ENCODE results near the gene ERCC4.

Gene ERCC4

DNA sequence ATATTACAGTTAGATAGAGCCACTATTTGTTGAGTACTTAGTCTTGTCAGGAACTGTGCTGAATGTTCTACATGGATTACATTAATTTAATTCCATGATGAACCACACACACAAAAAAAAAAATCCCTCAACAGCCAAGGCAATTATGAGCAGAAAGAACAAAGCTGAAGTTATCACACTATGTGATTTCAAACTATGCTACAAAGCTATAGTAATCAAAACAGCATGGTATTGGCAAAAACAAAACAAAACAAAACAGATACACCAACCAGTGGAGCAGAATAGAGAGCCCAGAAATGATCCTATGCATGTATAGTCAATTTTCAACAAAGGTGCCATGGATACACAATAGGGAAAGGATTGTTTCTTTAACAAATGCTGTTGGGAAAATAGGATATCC, 8.1 kb upstream of the ERCC4 start:
- no peak for DNase-seq

DNA sequence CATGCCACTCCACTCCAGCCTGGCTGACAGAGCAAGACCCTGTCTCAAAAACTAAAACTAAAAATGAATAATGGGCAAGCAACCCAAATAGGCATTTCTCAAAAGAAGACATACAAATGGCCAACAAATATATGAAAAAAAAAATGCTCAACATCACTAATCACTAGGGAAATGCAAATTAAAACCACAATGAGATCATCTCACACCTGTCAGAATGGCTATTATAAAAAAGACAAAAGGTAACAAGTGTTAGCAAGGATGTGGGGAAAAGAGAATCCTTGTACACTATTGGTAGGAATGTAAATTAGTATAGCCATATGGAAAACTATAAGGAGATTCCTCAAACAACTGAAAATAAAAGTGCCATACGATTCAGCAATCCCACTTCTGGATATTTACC, 7.1 kb upstream of the ERCC4 start:
- no peak for DNase-seq

DNA sequence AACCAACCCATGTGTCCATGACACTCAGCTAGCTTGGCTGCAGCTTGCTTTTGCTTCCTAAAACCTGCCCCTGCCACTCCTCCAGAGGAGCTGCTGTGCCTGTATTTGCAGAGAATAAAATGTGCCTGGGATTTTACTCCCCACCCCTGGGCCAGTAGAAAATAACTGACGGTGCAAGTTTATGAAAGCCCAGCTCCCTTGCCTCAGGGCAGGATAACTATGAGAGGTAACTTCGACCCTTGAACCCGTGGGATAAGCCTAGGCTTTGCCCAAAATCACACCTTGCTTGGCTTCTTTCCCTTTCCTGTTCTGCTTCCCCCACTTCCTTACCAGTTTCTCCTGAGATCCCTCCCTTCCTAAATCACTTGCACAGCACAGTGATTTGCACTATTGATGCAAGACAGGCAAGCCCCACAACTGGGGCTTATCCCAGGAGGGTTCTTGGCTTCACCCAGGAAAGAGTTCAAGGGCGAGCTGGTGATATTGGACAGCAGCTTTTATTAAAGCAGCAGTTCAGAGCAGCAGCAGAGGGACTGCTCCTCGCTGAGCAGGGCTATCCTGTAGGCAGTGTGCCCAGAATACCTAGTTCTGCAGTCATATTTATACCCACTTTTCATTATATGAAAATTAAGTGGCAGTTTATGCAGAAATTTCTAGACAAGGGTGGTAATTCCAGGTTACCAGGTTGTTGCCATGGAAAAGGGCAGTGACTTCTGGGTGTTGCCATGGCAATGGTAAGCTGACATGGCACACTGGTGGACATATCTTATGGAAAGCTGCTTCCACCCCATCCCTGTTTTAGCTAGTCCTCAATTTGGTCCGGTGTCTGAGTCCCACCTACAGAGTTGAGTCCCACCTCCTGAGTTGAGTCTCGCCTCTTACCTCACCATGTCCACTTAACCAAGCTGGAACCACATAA, 6.3 kb upstream of the ERCC4 start:
- no peak for DNase-seq

DNA sequence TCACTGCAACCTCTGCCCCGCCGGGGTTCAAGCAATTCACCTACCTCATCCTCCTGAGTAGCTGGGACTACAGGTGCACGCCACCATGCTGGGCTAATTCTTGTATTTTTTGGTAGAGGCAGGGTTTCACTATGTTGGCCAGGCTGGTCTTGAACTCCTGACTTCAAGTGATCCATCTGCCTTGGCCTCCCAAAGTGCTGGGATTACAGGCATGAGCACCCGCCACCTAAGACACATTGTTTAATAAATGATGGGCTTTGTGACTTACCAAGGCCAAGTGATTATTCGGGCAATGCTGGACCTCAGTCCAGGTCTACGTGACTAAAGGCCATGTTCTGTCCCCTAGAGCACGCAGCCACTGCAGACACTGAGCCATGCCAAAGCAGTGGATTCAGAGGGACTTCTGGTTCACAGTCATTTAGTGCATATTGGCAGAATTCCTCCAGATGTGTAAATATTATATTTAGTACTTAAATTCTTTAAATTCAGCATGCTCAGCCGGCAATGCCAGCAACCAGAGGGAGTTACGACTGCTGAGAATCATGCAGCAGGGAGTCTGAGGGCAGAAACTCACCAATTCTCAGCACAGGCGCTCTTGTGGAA, 4.8 kb upstream of the ERCC4 start:
- DNase-seq = no peak

DNA sequence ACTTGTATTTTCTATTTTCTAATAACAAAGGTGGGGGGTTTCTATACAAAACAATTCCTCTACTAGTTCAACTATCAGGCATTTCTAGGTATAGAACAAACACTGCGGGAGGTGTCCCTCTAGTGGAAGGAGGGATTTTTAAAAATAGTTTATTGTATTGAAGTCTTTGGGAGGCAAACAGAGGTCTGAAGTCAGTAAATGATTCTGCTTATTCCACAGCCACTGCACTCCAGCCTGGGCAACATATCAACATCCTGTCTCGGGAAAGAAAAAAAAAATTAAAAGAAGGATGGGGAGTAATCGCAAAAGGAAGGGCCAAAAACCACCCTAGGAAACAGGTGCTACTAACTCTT, 648 bp upstream of the ERCC4 start:
- DNase-seq = peak; percentile 18 to 28

DNA sequence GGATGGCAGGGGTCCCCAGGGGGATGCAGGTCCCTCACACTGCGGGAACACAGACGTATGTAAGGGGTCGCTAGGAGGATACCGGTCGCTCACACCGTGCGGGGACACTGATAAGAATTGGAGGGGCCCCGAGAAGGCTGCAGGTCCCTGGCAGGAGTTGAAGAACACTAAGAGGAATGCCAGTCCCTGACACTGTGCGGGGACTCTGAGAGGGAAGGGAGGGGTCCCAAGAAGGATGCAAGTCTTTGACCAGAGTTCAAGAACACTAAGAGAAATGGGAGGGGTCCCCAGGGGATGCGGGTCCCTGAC, 510 bp downstream of the ERCC4 start:
- DNase-seq = no peak

DNA sequence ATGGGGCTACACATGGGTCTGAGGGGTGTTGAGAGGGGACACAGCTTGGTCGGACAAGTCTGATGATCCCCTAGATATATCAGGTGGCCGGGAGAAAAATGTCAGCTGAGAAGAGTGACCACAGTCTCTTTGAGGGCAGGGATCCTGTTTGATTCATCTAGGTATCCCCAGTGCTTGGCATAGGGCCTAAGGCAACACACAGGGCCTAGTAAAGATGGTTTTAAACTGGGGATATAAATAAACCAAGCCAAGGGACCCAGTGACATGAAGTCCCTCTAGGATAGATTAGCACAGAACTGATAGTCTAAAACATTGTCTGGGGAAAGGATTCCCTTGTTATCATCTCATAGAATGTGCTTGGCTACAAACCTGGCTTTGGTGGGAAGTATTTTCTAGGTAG, 1.4 kb downstream of the ERCC4 start:
- DNase-seq = no peak

DNA sequence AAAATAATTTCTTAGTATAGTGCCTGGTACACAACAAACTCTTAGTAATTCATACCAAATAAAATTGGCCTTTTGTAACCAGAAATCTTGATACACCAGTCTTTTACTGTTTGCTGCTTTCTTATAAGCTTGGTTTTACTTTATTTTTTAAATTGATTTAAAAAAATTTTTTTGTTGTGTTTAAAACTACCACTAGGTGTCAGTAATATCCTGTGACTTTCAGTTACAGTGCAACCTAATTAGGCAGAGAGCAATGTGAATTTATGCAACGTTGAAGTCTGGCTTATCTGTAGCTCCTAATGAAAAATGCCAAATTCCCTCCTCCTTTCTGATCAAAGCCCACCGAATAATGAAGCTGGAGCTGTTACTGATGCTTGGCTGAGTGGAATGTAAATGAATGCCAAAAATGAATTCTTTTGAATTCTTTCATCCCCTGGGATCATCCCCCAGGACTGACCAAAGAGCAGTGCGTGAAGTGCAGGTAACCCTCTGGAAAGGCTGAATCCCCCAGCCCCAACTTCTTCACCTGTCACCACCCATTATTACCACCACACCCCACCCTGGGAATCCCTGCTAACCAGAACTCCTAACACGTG, 3.8 kb downstream of the ERCC4 start:
- DNase-seq = peak; percentile 54 to 85

DNA sequence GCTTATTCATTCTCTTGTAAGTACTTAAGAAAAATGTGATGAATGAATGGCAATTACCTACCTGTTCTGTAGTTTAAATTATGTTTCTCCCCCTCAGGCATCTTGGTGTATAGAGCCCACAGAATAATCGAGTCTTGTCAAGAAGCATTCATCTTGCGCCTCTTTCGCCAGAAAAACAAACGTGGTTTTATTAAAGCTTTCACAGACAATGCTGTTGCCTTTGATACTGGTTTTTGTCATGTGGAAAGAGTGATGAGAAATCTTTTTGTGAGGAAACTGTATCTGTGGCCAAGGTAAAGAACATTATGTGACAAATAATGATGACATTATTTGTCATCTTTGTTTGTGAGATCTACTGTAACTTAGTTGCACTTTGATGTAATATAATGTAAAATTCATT, 6.5 kb downstream of the ERCC4 start:
- DNase-seq = peak in 1 of 2 donors; percentile 23

DNA sequence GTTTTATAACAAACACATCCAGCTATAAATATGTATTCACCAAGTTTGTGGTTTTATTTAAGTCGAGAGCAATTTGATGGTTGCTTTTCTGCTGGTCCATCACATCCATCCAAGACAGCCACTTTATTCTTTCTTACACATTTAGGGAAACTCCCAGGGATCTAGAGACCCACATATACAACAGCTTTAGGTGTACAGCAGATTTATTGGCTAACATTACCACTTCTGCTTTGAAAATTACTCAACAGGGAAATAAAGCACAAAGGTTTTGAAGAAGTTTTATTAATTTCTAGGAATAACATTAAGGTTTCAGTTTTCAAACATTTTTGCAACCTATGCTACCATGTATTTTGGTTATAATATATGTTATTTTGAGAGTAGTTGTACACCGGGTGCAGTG, 6.9 kb downstream of the ERCC4 start:
- peak; percentile 19 to 59 for DNase-seq

DNA sequence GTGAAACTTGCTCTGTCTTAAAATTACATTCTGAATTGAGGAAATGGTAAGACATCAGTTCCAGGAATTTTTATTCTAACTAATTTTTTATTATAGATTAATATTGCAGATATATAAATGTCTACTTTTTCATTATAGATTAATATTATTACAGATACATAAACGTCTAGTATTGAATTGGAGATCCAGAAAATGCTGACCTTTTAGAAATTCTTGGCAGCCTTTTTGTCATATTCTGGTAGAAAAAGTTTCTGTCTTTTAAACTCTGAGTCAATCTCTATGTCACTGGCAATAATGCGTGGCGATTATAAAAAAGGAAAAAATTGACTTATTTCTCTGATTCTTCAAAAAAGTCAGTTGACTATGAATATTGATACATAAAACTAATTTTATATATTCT, 8.7 kb downstream of the ERCC4 start:
- DNase-seq = no peak

DNA sequence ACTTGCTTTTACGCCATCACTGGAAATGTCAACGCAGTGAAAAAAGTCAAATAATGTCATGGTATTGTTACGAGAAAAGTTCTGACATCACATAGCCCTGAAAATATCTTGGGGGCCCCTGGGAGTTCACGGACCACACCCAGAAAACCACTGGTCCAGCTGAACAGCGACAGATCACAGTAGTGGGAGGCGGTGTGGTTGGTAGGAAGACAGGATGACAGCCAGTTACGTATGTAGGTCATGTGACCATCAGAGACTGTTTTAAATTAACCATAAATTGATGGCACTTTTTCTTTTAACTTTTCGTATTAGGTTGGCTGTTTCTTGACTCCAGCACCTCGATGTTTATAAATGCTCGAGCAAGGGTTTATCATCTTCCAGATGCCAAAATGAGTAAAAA, 11.9 kb downstream of the ERCC4 start:
- DNase-seq = no peak

DNA sequence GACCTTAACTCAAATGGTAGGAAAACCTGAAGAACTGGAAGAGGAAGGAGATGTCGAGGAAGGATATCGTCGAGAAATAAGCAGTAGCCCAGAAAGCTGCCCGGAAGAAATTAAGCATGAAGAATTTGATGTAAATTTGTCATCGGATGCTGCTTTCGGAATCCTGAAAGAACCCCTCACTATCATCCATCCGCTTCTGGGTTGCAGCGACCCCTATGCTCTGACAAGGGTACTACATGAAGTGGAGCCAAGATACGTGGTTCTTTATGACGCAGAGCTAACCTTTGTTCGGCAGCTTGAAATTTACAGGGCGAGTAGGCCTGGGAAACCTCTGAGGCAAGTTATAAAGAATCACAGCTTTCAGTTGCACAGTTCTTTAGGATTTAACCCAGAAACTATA, 15.5 kb downstream of the ERCC4 start:
- no peak for DNase-seq

DNA sequence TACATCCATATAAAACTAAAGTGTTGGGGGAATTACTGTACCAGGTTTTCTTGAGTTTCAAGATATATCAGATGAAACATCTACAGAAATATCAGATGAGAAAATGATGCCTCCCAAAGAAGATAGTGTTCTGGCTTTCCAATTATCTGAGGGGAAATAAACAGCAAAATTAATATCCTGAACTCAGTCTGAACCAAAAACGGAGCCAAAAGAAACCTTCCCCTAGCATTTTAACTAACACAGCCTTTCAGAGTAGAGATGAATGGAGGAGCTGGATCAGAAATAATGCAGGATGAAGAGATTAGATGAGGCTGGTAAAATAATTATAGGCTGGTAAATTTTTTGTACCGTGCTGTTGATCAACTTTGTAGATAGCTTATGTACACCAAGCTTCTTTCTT, 16.2 kb downstream of the ERCC4 start:
- no peak for DNase-seq

DNA sequence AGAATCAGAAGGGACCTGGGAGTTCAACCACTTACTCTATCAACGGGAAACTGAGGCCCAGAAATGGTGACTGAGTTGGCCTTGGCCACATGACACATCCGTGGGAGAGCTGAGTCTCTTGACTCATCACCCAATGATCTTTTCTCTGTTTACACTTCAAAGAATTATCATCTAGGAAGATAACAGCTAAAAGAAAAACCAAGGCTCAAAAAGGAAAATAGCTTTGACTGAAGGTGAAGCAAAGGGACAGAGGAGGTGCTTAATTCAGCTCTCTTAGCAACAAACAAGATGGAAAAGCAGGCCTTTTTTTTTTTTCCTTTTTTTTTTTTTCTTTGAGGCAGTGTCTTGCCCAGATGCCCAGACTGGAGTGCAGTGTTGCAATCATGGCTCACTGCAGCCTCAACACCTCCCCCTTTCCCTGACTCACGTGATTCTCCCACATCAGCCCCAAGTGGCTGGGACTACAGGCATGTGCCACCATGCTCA, 16.7 kb downstream of the ERCC4 start:
- DNase-seq = peak; percentile 49 to 63

DNA sequence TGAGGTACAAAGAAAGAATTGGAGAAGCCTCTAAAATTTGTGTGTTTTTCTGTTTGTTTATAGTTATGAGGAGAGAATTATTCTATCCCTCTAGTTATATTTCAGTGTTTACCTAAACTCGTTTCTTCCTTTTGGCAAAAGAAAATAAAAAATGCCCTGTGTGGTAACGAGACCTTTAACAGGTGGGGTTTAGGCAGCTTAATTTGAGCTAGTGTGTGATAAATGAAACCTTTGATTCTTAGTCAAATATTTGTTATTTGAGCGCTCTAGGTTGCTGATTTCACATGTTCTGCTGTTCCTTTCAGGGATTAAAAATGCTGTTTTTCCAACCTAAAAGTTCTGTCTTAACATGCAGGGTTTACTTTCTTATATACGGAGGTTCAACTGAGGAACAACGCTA, 17.5 kb downstream of the ERCC4 start:
- DNase-seq = no peak

DNA sequence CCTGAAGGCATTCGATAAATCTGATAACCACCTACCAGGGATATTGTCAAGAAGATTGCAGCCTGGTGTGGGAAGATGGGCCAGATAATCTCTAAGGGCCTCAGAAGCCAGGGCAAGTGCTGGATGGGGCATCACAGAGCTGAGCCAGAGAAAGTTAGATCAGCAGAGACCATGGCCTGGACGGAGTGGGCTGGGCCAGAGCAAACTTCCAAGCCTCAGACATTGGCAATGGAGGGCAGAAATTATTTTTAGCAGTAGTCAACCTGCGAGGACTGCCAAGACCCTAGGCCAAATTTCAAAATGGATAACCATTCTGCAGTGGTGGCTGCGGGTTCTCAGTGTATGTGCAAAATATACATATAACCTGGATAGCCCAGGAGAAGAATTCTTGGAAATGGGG, 18.5 kb downstream of the ERCC4 start:
- no peak for DNase-seq

DNA sequence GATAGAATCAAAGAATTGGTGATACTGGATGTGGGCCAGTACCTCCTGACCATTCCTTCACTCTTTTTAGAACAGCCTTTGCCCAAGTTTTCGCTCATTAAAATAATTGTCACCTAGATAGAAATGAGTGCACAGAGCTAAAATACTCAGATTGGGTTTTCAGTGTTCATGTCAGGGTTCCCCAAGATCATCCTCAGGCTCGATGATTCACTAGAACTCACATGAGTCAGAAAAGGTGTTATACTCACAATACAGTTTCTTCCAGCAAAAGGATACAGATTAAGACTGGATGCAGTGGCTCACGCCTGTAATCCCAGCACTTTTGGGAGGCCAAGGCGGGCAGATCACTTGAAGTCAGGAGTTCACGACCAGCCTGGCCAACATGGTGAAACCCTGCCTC, 19.9 kb downstream of the ERCC4 start:
- no peak for DNase-seq

DNA sequence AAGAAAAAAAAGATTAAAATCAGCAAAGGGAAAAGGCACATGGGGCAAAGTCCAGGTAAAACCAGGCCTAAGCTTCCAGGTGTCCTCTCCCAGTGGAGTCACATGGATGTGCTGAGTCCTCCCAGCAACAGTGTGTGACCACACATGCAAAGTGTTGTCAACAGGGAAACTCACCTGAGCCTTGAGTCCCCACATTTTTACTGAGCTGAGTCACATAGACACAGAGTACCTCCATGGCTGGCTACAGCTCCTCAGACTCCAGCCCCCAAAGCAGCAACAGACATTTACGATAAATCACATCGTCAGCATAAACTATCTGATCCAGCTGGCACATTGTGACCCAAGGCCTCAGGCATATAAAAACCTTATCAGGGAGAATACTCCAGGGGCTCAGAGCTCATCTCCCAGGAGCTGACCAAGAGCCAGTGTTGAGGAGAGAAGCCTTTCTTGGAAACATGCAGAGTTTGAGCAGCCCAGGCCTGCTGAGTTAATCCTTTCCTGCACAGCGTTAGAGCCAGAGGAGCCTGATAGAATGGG, 20.5 kb downstream of the ERCC4 start:
- DNase-seq = no peak

DNA sequence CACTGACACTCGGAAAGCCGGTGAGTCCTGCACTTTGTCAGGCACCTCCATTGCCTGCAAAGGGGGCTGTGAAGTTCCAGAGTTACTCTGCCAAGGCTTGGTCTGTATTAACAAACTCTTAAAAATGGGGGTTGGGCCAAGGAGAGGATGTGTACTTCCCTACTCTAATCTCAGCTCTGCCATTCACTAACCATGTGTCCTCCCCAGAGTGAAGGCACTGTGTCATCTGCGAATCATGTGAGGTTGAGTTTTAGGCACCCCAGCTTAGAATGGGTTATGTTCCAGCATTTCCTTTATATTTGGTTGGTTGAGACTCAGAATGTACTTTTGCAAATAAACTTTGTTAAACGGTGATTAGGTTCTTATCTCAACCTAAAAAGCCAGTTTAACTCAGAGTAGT, 24.9 kb downstream of the ERCC4 start:
- peak; percentile 69 to 85 for DNase-seq

DNA sequence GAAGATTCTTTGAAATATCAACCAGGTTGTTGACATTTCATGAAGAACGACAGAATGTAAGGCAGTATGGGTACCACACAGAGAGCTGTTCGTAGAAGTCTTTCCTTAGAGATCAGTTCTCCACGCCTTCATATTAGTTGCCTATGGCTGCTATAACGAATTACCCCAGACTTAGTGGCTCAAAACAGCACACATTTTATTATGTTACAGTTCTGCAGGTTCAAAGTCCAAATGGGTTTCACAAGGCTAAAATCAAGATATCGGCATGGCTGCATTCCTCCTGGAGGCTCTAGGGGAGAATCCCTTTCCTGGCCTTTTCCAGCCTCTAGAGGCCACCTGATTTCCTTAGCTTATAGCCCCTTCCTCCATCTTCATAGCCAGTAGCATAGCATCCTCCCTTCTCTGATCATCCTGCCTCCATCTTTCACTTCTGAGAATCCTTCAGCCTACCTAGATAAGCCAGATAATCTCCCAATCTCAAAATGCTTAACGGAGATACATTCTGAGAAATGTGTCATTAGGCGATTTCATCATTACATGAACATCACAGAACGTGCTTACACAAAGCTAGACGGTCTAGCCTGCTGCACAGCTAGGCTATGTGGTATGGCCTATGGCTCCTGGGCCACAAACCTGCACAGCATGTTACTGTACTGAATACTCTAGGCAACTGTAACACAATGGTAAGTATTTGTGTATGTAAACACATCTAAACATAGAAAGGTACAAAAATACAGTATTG, 26.0 kb downstream of the ERCC4 start:
- DNase-seq = no peak

DNA sequence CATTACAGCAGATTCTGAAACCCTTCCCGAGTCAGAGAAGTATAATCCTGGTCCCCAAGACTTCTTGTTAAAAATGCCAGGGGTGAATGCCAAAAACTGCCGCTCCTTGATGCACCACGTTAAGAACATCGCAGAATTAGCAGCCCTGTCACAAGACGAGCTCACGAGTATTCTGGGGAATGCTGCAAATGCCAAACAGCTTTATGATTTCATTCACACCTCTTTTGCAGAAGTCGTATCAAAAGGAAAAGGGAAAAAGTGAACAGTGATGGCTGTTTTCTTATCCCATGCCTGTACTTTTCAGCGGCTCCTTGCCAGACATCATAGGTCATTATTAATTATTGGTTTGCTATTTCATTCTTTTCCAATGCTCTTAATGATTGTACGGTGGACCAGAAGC, 28.1 kb downstream of the ERCC4 start:
- DNase-seq = no peak
